ENCODE results near the gene JUP. TPM values are rescaled to one million over a fixed set of nuclear protein-coding genes. Genes with fewer than 3 reads are reported as not detected.
A peak's percentile ranks its signal among the peaks of the same experiment; 100 is the strongest.

JUP gene
- total RNA-seq, 1 experiment from 2014 or later = 224 TPM

DNA sequence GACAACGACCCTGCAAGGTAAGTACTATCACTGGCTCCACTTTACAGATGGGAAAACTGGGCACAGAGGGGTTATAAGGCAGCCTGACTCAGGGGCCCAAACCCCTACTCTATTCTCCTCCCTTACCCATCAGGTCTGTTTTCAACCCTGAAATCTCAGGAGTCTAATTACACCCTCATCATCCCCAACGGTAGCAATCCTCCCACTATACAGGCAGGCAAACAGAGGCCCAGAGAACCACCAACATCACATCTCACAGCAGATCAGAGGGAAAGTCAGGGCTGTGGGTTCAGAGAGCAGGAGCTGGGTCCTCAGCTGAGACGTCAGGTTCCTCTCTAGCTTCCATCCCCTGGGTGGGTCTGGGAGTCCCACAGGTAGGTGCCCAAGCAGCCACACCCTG lies 16.5 kb downstream of the JUP start:
- ChIA-PET RAD21 (ENCODE audit: low non-redundant PET in 1 of 2, low total read pairs in 2 of 2, uncharacterized antibody in 2 of 2, unreplicated experiment in 2 of 2) (no interaction called here), CTCF (no interaction called here), POLR2A (interaction anchor here (1.3 kb wide), 1 partner anchor 16 kb away, joined by 3 read pairs; the partner anchor contains the start of gene JUP)
- Histone ChIP-seq H3K9me3 (ENCODE audit: control insufficient read depth in 1 of 2, insufficient read depth in 1 of 2, low read depth in 1 of 2, low read length in 2 of 2) (no peaks in the 10 kb centered on the region), H3K27ac (ENCODE audit: low read depth, low read length) (no peak overlapping the region), H3K9me2 (ENCODE audit: insufficient read depth) (no peaks in the 10 kb centered on the region), H3K4me3 (replicated peaks in 1 of 2; ENCODE audit: low read depth in 1 of 2, low read length in 2 of 2) (no peak overlapping the region), H3K4me2 (ENCODE audit: low read length) (no peak overlapping the region), H3K9ac (ENCODE audit: low read length) (no peak overlapping the region), H3K36me3 (ENCODE audit: control insufficient read depth in 1 of 2, insufficient read depth in 2 of 2, low read length in 2 of 2) (peaks cover 39 to 41% of the 10 kb centered on the region in 2 experiments), H3K79me2 (ENCODE audit: insufficient read depth, low read length) (peaks cover 40% of the 10 kb centered on the region), H3K27me3 (ENCODE audit: insufficient read depth, low read length) (no peaks in the 10 kb centered on the region), H3K4me1 (ENCODE audit: control insufficient read depth in 1 of 2, insufficient read depth in 2 of 2, low read length in 2 of 2) (peaks cover 35 to 39% of the 10 kb centered on the region in 2 experiments), H2AFZ (ENCODE audit: low read depth, low read length, poor library complexity, severe bottlenecking) (no peak overlapping the region), H4K20me1 (ENCODE audit: insufficient read depth) (no peaks in the 10 kb centered on the region)
- no TSS peak for BruUV-seq (replicated peaks)
- TF ChIP-seq POLR2AphosphoS5 (IDR thresholded peaks at IDR 0.05; ENCODE audit: low read depth, low read length) = 0 out of 2 replicates have a peak, but pooled peaks have one; percentile 7
- TF ChIP-seq JUND (IDR thresholded peaks at IDR 0.05) = no peak
- DNase-seq (ENCODE audit: low read depth, low spot score) (no peak), ATAC-seq (no peak)
- intact Hi-C loops (cut with micrococcal nuclease) = no loop called here

DNA sequence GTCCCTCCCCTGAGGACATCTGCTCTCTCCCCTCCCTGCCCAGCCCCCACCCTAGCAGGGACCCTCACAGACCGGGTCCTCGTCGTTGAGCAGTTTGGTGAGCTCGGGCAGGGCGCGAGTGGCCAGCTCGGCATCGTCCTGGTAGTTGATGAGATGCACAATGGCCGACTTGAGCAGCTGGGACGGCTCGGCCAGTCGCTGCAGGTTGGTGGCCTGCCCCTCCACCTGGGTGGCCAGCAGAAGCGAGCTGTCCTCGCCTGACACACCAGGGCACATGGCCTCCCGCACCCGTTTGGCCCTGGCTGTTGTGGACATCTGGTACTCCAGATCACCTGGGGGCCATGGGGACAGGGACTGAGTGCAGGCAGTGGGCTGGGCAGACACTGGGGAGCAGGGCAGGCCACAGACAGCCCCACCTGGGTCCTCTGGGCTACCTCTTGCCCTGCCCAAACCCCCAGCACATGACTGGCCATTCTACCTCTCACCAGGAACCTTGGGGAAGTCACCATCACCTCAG lies 17.1 kb downstream of the JUP start:
- RAD21 ChIA-PET (ENCODE audit: low non-redundant PET in 1 of 2, low total read pairs in 2 of 2, uncharacterized antibody in 2 of 2, unreplicated experiment in 2 of 2) = no interaction called here
- no peak for ATAC-seq
- CTCF ChIA-PET = no interaction called here
- Histone ChIP-seq H4K20me1 (ENCODE audit: insufficient read depth) (no peaks in the 10 kb centered on the region), H3K9ac (ENCODE audit: low read length) (no peak overlapping the region), H3K9me3 (ENCODE audit: control insufficient read depth in 1 of 2, insufficient read depth in 1 of 2, low read depth in 1 of 2, low read length in 2 of 2) (no peaks in the 10 kb centered on the region), H3K9me2 (ENCODE audit: insufficient read depth) (no peaks in the 10 kb centered on the region), H2AFZ (ENCODE audit: low read depth, low read length, poor library complexity, severe bottlenecking) (no peak overlapping the region), H3K4me2 (ENCODE audit: low read length) (no peak overlapping the region), H3K4me3 (replicated peaks in 1 of 2; ENCODE audit: low read depth in 1 of 2, low read length in 2 of 2) (no peak overlapping the region), H3K27me3 (ENCODE audit: insufficient read depth, low read length) (no peaks in the 10 kb centered on the region), H3K27ac (ENCODE audit: low read depth, low read length) (no peak overlapping the region), H3K4me1 (ENCODE audit: control insufficient read depth in 1 of 2, insufficient read depth in 2 of 2, low read length in 2 of 2) (peaks cover 29 to 33% of the 10 kb centered on the region in 2 experiments), H3K79me2 (ENCODE audit: insufficient read depth, low read length) (peaks cover 34% of the 10 kb centered on the region; the same call in 1 of the 2 replicates), H3K36me3 (ENCODE audit: control insufficient read depth in 1 of 2, insufficient read depth in 2 of 2, low read length in 2 of 2) (peaks cover 45 to 47% of the 10 kb centered on the region in 2 experiments)
- intact Hi-C loops (cut with micrococcal nuclease) = no loop called here
- TSS peak; percentile 11 for BruUV-seq (replicated peaks)
- POLR2A ChIA-PET = interaction anchor here (1.3 kb wide), 1 partner anchor 17 kb away, joined by 3 read pairs; the partner anchor contains the start of gene JUP
- DNase-seq (ENCODE audit: low read depth, low spot score) = no peak
- TF ChIP-seq EZH2phosphoT487 (IDR thresholded peaks at IDR 0.05; ENCODE audit: borderline replicate concordance) (no peak), POLR2AphosphoS5 (IDR thresholded peaks at IDR 0.05; ENCODE audit: low read depth, low read length) (0 out of 2 replicates have a peak, but pooled peaks have one; percentile 11)

Data from HCT116 (cell line).